OCI-M1 (cell line): ENCODE data around the gene HADH.
"Not testable (repeated sequence)": the region's sequence is repeated elsewhere in the genome, so short reads cannot be mapped to it uniquely, and the experiment has no call there.

Experiments
- DNase-seq: peaks from one replicate; lab custom pipeline; 2025; lab: John Stamatoyannopoulos, UW

Gene HADH

DNA sequence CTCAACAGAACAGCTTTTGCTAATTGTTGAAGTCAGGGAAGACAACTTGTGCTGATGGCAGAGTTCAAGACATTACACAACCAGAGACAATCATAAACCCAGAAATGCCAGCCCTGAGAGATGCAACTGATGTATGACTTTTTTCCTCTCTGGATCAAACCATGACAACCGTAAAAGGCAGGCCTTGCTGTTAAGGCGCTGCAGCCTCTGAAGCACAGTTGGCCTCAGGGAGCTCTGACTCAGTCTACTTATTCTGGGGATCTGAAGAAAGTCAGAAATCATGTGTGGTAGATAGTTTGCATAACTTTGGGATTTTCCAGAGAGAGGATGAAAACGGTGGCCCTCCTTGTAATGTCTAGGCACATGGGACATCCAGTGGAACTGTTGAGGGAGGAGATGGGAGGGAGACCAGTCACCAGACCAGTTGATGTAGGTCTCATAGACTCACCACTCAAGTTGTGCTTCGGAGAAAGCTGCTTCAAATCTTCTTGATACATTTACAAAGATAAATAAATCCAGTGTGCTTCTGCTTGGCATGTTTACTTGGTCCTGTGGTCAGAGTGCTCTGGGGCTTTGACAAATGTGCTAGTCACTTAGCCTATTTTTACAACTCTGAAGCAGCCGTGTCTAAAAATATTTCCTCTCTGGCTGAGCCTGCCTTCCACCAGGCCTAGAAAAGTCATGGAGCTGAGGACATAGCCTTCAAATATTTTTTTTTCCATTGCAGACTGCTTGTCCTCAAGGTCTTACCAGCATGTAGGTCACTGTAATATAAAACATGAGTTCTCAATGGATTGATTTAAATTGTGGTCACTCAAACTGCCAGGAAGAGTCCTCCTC lies 7.5 kb downstream of the HADH start:
- no peak for DNase-seq

DNA sequence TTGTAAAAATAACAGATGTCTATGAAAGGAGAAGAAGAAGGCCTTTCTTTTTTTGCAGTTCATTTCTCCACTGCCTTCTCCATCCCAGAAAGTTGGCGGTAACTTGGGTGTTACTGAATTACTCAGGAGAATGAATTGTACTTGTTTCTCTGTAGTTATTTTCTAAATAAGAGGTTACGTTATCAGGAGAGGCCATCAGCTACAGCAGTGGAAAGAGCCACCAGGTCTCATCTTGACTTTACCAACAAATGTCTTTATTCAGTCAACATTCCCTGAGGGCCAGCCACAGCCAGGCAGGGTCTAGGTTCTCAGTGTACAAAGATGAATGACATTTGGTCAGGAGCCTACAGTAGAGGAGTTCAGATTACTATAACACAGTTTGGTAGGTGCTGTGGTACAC lies 8.1 kb downstream of the HADH start:
- DNase-seq, result no peak

DNA sequence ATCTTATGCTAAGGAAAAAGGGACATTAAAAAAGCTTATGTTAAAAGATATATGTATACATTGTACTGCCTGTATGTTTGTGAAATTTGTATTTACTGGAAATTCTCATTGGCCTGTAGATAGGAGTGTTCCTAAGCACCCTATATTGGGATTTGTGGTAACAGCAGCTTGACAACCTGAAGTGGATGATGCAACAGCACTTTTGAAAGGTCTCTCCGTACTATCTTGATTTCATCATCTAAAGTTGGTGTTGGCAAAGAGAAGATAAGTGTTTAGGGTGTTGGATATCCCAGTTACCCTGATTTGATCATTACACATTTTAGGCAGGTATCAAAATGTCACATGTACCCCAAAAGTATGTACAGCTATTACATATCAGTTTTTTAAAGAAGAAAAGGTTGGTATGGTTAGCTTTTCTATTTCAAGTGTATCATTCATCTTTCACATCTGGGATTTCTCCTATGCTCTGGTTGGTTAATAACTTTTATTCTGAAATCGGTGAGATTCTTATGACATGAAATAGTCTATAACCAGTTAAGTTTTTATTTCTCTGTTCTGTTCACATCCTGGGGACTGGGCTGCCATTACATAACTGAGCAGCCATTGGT lies 10.3 kb downstream of the HADH start:
- DNase-seq, result peak; percentile 37

DNA sequence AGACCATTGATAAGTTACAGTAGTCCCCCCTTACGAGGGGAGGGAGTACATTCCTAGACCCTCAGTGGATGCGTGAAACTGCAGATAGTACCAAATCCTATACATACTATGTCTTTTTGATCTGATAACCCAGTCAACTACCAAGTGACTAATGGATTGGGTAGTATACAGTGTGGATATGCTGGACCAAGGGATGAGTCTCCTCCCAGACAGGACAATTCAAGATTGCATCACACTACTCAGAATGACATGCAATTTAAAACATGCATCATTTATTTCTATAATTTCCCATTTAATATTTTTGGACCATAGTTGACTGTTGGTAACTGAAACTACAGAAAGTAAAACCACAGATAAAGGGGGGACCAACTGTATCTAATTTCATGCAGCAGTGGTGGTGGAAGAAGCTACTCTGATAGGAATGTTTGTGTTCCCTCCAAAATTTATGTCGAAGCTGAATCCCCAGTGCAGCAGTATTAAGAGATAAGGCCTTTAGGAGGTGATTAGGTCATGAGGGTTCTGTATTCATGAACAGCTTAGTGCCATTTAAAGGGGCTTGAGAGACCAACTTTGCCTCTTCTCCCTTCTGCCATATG lies 11.9 kb downstream of the HADH start:
- DNase-seq, result peak; percentile 53

DNA sequence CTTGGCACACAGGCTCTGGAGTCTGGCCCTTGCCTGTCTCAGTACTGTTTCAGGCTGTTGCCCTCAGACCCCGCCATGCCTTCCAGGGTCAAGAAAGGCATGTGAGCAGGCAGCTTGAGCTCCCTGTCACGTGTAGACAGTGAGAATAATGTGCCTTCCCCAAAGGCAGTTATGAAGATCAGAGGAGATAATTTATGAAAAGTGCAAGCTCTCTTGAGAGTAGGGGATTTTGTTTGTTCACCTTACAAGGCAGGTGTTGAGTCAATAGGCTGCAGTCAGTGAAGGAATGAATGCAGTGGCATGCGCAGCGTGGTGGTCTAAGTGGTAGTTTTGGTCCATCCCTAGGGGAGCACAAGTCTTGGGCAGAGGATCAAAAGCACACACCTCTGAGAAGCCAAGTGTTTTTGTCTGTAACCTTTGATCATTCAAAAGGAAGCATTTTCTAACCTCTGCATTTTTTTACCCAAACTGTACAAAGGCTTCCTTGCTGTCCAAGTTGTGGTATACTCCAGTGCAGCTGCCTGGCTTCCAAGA lies 14.4 kb downstream of the HADH start:
- no peak for DNase-seq

DNA sequence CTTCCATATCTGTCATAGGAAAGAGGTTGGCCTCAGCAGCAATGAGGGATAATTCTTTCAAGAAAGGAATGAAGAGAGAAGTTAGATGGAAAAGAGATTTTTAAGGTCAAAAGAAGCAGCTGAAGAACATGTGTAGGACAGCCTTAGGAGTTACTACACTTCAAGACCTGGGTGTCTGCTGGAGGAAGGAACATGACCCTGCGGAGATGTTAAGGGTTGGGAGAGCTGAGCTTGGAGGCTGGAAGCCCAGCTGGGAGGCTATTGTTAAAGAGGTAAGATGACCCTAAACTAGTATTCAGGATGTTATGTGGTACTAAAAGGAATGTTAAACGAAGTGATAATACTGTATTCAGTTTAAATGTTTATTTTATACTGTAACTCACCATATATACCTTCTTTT lies 15.0 kb downstream of the HADH start:
- no peak for DNase-seq

DNA sequence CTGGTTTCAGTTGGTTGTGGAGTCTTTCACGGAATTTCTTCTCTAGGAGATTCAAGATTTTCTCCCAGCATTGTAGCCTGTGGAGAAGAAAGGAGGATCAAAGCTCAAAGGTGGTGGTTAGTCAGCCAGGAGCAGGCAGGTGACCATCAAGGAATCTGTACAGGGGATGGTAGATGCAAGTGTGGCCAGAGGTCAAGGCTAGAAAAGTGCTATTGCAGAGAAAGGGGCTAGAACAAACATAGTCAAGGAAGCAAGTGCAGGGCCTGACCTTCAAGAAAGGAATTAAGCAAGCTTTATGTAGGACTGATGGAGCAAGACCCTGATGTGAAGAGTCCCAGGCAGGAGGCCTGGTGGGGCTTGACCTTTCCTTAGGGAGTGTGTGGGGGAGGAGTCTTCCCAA lies 16.1 kb downstream of the HADH start:
- no peak for DNase-seq

DNA sequence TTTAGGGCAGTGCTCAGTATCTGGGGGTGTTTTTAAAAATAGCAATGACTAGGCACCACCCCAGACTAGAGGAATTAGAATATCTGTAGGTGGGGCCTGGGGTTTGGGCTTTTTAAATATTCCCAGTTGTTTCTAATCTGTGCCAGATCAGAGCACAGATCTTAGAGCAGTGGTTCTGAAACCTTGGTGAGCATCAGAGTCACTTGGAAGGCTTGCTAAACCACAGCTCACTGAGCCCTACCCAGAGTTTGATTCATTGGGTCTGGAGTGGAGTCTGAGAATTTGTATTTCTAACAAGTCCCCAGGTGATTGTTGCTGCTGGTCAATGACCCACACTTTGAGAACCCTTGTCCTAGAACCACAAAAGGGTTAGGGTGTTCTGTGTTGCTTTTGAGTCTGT lies 16.7 kb downstream of the HADH start:
- DNase-seq, result no peak

DNA sequence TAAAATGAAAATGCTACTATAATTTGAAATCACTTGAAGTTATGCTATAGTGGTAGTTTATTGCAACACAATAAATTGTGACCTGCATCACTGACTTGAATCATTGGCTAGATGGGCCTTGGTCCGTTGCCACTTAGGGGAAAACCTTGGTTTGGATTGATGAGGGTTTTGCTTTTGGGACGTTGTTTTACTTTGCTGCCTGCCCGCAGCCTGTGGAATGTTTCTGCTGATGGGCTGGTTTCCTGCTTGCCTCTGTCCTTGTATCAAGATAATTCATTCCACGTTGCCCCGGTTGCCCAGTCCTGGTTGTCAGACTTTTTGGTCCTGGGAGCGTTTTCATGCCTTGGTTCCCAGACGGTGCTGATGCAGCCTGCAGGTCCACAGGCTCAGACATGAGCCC lies 18.3 kb downstream of the HADH start:
- DNase-seq, result no peak

DNA sequence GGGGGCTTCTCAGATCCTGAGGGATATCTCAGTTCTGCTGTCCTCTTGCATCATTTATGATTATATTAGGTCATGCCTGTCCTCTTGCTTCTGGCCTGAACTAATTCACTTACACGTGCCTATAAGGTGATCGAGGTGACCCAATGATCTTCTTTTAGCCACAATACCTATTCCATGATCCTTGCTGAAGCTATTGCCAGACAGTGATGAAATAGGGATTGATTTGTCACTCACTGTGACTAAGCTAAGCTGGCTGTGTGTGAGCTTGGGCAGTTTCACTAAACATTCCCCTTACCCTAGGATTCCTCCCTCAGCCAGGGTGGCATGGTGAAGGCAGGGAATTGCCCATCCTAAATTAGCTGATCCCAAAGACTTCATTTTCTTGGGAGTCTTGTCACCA lies 19.0 kb downstream of the HADH start:
- DNase-seq, result no peak

DNA sequence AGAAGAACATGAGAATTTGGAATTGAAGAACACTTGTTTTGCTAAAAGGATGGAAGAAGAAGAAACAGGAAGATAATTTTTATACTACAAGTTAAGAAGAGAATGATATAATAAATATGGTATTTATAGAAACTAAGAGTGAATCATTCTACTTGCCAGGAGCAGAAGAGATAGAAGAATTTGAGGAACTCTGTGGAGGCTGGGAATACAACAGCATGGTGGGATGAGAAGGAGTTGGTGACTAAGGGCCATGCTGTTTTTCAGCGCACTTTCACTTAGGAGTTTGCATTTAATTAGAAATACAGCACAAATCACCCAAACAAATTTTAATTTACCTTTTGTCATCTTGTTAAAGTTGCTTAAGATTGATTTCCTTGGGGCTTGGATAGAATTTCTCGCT lies 20.5 kb downstream of the HADH start:
- no peak for DNase-seq

DNA sequence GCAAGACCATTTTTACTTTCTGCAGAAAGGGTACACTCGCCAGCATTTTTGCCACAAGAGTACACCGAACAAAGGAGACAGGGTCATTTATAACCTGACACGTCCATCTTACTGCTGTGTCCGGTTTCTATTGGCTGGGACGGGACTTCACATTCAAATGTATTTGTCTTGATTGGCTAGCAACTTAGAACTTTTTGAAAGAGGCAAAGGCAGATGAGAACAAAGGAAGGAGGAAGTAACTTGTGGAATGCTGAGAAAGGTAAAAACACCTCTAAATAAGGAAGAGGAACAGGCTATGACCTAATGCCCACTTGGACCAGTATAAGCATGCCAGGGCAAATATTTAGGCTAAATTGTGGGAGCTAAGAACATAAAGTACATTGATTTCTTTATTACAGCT lies 22.7 kb downstream of the HADH start:
- DNase-seq, result not testable (repeated sequence)

DNA sequence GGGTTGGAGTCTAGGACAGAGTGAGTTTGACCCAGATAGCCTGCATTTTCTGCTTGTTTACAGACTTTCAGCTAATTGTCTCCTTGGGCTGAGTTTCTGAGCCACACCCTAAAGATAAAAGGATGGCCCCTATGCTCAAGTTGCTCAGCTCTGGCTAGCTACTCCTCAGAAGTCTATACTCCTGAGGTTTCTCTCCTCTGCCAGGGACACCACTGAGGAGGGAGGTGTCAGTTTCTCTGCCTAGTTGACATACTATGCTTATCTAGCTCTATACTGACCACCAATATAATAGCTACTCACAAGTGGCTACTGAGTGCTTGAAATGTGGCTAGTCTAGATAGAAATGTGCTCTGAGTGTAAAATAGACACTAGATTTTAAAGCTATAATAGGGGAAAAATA lies 23.6 kb downstream of the HADH start:
- DNase-seq, result no peak

DNA sequence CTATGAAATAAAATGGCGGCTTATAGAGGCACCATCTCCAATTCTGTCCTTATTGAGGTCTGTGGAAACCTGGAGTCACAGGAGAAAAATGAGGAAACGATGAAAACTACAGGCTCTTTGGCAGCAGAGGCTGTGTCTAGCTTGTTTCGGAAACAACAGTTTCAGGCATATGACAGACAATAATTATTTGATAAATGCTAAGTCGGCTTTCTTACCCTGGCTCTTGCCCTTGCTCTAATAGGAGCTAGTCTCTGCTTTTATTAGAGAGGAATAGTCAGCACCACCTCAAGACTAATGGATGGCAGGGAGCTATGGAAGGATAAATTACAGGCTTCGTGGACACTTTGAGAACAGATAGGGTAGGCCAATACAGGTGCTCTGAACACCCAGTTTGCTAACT lies 24.3 kb downstream of the HADH start:
- no peak for DNase-seq

DNA sequence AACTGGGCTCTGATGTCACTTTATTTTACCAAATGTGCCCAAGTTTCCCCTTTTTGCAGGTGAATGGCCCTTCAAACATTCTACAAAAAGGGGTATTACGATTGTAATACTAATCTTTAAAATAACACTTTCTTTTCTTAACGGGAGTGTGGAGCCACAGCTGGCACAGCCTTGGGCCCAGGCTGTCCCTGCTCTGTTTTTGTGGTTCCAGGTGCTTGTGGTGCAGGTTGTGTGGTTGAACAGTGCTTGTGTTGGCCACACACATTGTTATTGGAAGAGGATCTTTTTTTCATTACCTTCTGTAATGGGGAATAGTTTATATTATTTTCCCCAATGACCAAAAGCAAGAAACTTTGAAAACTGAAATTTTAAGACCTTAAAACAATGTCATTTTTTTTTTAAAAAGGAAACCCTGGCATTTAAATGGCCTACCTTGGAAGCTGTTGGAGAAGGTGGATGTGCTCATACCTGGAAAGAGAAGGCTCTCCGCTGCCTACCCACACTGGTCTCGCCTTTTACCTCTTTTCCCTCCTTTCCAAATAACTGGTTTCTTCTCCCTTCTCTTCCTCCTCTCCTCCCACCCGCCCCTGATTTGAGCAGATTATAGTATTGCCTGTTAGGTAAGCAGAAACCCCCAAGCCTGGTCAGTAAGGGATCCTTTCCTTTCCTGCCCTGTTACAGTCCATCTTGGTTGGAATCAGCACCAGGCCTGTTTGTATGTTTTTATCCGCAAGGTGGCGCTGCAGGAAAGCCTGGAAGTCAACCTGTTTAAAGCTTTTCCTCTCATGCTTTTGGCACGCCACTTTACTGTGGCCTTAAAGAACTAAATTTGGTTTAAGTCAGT lies 28.6 kb downstream of the HADH start:
- DNase-seq, result peak; percentile 86

DNA sequence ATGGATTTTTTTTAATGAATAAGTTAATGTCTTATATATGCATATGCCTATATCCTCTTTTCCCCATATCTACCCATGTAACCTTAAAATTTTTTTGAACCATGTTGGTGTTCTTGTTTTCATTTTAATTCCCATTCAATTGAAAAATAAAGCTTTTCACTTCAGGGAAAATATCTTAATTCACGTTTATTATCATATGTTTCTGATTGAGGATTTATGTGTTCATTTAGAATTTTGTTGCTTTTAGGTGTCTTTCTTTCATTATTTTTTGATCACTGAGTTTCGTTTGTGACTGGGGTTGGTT lies 29.1 kb downstream of the HADH start:
- DNase-seq, result no peak

DNA sequence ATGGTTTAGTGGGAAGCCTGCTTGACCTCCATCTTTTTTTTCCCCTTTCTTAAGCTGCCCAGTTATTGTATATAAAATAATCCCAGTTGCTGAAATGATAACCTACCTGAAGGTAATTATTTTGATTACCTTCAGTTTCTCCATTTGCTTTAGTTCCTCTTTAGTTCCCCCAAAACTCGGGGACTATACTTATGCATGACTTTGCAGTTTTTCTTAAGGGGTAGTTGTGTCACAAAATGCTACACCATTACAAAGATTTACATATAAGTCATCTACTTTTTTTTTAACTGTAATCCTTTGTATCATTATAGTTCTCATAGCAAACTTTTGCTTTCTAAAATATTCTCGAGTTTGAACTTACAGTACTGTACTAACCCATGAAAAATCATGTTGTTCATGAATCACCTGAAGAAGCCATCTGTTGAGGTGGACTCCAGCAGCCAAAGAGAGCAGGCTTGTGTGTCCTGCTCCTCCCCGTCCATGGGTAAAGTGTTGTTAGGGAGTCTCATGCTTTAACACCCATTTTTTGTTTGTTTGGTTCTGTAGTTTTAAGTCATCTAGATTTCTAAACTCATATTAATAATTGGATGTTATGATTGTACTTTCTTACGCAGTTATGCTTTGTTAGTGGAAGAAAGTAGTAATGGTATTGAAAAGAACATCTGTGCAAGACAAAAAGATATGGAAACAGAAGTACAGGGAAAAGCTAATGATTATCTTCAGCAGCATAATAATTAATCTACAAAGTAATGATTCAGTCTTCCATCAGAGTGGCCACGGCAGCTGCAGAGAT lies 34.6 kb downstream of the HADH start:
- no peak for DNase-seq

DNA sequence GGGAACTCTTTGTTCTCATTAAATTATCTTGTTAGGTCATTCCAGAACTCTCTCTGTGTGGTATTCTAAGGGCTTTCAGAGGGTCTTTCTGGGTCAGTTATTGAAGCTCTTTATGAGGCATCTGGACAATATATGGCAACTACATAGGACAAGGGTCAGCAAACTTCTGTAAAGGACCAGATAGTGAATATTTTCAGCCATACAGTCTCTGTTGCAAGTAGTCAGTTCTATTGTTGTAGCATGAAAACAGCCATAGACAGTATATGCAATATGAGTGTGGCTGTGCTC lies 35.1 kb downstream of the HADH start:
- DNase-seq, result no peak

DNA sequence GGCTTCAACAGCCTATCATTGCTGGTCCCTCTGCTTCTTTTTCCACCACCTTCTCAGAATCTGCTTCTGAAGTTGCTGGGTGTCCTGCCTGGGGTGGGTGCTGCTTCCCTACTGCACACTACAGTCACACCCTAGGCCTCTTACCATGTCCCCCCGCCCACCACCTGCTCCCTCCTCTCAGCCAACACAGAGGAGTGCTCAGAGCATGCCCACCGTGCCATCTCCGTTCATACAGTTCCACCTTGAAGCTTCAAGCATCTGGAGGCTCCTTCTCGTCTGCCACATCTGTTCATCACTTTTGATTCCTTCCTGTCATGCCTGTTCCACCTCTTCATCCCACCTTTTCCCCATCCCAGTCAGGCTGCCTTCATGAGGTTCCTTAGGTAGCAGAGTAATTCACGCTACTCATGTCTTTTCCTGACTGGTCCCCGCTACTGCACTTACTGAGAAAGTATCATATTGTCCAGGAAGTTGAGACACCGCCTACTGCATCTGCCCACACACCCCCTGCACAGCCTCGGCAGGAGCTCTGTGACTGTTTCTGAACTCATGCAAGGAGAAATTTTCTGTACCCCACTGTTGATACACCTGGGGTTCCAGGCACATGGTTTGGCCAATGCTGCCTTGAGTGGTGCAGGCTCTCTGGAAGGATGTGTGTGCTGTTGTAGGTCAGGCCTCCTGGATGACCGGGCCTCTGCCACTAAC lies 39.5 kb downstream of the HADH start:
- DNase-seq, result no peak

DNA sequence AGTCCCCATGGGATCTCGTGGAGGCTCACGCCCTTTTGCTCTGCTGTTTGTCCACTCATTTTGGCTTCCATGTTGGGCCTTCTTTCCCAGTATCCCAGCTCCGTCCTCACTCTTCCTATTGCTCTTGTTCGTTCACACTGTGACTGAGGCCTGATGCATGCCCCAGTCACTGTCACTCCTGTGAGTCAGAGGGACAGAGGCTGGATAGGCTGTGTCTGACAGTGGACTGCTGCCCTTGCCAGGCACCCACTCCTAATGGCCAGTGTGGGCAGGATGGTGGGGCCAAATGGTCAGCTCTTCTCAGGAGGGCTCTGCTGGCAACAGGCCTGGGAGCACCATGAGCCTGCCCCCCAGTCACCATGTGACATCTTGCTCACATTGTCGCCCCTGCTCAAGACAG lies 40.0 kb downstream of the HADH start:
- DNase-seq, result no peak

DNA sequence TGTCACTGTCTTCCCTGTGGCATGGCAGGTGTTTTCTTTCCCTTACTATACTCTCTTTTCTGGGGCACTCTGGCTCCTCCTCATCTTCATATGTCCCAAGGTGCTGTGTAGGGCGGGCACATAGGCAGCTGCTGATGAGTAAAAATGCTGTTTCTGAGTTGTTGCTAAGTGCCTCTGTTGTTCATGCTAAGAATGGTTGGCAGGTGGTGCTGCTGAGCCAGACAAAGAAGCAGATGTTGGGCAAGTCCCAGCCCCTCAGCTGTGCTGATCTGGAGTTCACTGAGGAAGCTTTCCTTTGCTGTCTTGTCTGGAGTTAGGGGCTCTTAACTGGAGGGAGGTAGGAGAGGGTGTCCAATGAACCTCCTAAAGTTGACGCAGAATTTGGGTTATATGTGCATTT lies 40.6 kb downstream of the HADH start:
- peak; percentile 59 for DNase-seq
